ENCODE data around the gene SEC23IP.
"Not testable (repeated sequence)": the region's sequence is repeated elsewhere in the genome, so short reads cannot be mapped to it uniquely, and the experiment has no call there.

SEC23IP gene

DNA sequence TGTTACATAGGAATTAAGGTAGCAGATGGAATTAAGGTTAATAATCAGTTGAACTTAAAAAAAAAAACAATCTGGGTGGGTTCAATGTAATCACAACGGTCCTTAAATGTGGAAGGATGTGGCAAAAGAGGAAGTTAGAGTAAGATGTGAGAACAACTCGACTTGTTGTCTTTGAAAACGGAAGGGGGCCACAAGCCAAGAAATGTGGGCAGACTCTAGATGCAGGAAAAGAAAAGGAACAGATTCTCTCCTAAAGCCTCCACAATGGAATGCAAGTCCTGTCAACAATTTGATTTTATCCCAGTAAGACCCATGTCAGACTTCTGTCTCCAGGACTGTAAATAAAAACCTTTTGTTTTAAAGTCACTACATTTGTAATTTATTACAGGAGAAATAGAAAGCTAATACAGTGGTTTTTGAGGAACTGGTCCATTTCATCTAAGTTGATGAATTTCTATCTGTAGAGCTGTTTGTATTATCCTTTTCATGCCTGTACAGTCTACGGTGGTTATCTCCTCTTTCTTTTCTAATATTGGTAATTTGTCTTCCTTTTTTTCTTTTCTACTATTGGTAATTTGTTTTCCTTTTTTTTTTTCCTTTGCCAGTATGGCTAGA, 28.5 kb upstream of the SEC23IP start:
- Histone ChIP-seq H3K9me3 (ENCODE audit: control insufficient read depth, insufficient read depth, low read length) (no peaks in the 10 kb centered on the region), H3K4me1 (ENCODE audit: control insufficient read depth, insufficient read depth, low read length) (peaks cover 5% of the 10 kb centered on the region), H3K36me3 (ENCODE audit: control insufficient read depth, insufficient read depth, low read length) (no peaks in the 10 kb centered on the region)

DNA sequence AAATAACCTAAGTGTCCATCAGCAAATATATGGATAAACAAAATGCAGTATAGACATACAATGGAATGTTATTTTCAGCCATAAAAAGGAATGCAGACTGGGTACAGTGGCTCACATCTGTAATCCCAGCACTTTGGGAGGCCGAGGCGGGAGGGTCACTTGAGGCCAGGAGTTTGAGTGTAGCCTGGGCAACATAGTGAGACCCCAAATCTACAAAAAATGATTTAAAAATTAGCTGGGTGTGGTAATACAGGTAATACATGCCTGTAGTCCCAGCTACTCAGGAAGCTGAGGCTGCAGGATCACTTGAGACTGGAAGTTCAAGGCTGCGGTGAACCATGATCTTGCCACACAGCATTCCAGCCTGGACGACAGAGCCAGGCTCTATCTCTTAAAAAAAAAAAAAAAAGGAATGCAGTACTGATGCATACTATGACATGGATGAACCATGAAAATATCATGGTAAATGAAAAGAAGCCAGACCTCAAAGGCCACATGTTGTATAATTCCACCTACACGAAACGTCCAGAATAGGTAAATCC, 26.8 kb upstream of the SEC23IP start:
- no peaks in the 10 kb centered on the region for H3K36me3 ChIP-seq (ENCODE audit: control insufficient read depth, insufficient read depth, low read length)
- no peaks in the 10 kb centered on the region for H3K9me3 ChIP-seq (ENCODE audit: control insufficient read depth, insufficient read depth, low read length)
- peaks cover 3% of the 10 kb centered on the region for H3K4me1 ChIP-seq (ENCODE audit: control insufficient read depth, insufficient read depth, low read length)
- H3K27me3 ChIP-seq (ENCODE audit: control insufficient read depth, insufficient read depth, low read length) = no peaks in the 10 kb centered on the region
- no peak overlapping the region for H3K4me3 ChIP-seq (ENCODE audit: low read depth, low read length)
- no peak overlapping the region for H3K9ac ChIP-seq (ENCODE audit: low read depth, low read length)

More for the DNA sequence above, 28.5 kb upstream of the SEC23IP start:
- no peak overlapping the region for H3K4me3 ChIP-seq (ENCODE audit: low read depth, low read length)
- H3K9ac ChIP-seq (ENCODE audit: low read depth, low read length) = no peak overlapping the region
- H3K27me3 ChIP-seq (ENCODE audit: control insufficient read depth, insufficient read depth, low read length) = no peaks in the 10 kb centered on the region

DNA sequence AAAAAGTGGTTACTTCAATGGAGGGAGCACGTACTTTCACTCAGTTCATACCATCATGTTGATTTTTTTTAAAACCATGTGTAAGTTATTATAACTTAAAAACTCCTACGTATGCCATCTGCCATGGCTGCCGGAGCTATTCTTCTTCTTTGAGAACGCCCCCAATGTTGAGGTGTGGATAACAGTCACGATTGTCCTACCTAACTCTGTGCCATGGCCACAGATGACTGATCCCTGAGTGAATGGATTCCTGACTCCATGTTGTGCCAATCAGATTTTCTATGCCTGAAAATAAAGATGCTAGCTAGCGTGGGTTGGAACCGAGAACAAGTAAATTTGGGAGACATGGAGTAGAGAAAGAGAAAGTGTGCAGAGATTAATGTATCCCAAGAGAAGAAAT, 25.2 kb upstream of the SEC23IP start:
- no peaks in the 10 kb centered on the region for H3K27me3 ChIP-seq (ENCODE audit: control insufficient read depth, insufficient read depth, low read length)
- no peaks in the 10 kb centered on the region for H3K36me3 ChIP-seq (ENCODE audit: control insufficient read depth, insufficient read depth, low read length)
- H3K4me1 ChIP-seq (ENCODE audit: control insufficient read depth, insufficient read depth, low read length) = no peaks in the 10 kb centered on the region
- no peak overlapping the region for H3K4me3 ChIP-seq (ENCODE audit: low read depth, low read length)
- no peak overlapping the region for H3K9ac ChIP-seq (ENCODE audit: low read depth, low read length)
- H3K9me3 ChIP-seq (ENCODE audit: control insufficient read depth, insufficient read depth, low read length) = no peaks in the 10 kb centered on the region

DNA sequence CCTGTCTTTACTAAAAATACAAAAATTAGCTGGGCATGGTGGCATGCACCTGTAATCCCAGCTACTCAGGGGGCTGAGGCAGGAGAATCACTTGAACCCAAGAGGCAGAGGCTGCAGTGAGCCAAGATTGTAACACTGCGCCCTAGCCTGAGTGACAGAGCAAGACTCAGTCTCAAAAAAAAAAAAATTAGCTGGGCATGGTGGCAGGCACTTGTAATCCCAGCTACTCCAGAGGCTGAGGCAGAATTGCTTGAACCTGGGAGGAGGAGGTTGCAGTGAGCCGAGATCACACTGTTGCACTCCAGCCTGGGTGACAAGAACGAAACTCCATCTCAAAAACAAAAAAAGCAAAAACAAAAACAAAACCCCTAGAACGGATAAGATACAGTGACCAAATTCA, 23.1 kb upstream of the SEC23IP start:
- not testable (repeated sequence) for H3K4me1 ChIP-seq (ENCODE audit: control insufficient read depth, insufficient read depth, low read length); H3K9ac ChIP-seq (ENCODE audit: low read depth, low read length); H3K4me3 ChIP-seq (ENCODE audit: low read depth, low read length); H3K36me3 ChIP-seq (ENCODE audit: control insufficient read depth, insufficient read depth, low read length); H3K27me3 ChIP-seq (ENCODE audit: control insufficient read depth, insufficient read depth, low read length); H3K9me3 ChIP-seq (ENCODE audit: control insufficient read depth, insufficient read depth, low read length)

DNA sequence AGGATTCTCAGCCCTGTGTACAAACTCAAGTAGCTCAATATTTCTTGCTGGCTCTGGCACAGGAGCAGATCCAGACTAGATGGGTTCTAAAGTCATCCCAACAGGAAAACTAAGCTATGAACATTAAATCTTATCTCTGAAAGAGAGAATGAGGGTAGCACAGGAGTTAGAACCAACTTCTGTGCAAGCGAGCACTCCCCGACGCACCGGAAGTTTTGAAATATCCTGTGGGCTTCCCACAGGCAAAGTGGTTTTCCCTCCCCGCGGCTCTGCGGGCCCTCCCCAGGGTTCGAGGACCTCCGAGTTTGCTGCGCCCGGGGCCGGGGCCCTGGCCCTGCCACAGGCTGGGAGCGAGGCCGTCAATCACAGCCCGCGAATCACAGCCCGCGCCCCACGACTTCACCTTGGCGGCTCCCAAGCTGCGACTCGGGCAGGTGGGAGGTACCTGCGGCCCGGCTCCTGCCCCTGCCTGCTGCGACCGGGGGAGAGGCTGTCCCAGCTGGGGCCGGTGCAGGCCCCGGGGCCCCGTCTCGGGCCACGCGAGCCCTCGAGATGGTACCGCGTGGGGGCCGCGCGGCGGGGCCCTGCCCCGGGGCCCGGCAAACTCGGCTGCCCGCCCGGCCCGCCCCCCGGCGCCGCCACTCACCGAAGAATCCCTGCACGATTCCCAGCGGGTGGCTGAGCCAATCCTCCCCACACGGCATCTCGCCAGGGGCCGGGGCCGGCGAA, 20.5 kb upstream of the SEC23IP start:
- H3K27me3 ChIP-seq (ENCODE audit: control insufficient read depth, insufficient read depth, low read length) = no peaks in the 10 kb centered on the region
- peak overlapping the region; percentile 70 for H3K9ac ChIP-seq (ENCODE audit: low read depth, low read length)
- no peaks in the 10 kb centered on the region for H3K36me3 ChIP-seq (ENCODE audit: control insufficient read depth, insufficient read depth, low read length)
- H3K9me3 ChIP-seq (ENCODE audit: control insufficient read depth, insufficient read depth, low read length) = no peaks in the 10 kb centered on the region
- peaks cover 4% of the 10 kb centered on the region for H3K4me1 ChIP-seq (ENCODE audit: control insufficient read depth, insufficient read depth, low read length)
- peak overlapping the region; percentile 73 for H3K4me3 ChIP-seq (ENCODE audit: low read depth, low read length)

DNA sequence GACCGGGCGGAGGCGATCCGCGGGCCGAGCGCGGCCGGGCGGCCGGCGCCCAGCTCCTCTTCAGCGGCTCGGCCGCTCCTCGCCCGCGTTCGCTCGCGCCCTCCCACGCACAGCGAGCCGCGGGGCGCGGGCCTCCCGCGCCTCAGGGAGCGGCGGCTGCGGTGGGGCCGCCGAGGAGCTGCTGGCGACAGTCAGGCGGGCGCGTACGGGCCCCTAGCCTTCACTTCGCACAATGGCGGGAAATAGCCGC, 20.0 kb upstream of the SEC23IP start, which contains the start of gene MCMBP:
Gene MCMBP (minus strand): TSS at position 234 of the 250 bp plus-strand sequence. CDS start 259 bp downstream, outside the sequence.
- Histone ChIP-seq H3K4me1 (ENCODE audit: control insufficient read depth, insufficient read depth, low read length) (peaks cover 4% of the 10 kb centered on the region), H3K36me3 (ENCODE audit: control insufficient read depth, insufficient read depth, low read length) (no peaks in the 10 kb centered on the region), H3K9me3 (ENCODE audit: control insufficient read depth, insufficient read depth, low read length) (no peaks in the 10 kb centered on the region), H3K27me3 (ENCODE audit: control insufficient read depth, insufficient read depth, low read length) (no peaks in the 10 kb centered on the region), H3K9ac (ENCODE audit: low read depth, low read length) (peak within 1 kb of the TSS; percentile 87), H3K4me3 (ENCODE audit: low read depth, low read length) (peak within 1 kb of the TSS; percentile 73)

DNA sequence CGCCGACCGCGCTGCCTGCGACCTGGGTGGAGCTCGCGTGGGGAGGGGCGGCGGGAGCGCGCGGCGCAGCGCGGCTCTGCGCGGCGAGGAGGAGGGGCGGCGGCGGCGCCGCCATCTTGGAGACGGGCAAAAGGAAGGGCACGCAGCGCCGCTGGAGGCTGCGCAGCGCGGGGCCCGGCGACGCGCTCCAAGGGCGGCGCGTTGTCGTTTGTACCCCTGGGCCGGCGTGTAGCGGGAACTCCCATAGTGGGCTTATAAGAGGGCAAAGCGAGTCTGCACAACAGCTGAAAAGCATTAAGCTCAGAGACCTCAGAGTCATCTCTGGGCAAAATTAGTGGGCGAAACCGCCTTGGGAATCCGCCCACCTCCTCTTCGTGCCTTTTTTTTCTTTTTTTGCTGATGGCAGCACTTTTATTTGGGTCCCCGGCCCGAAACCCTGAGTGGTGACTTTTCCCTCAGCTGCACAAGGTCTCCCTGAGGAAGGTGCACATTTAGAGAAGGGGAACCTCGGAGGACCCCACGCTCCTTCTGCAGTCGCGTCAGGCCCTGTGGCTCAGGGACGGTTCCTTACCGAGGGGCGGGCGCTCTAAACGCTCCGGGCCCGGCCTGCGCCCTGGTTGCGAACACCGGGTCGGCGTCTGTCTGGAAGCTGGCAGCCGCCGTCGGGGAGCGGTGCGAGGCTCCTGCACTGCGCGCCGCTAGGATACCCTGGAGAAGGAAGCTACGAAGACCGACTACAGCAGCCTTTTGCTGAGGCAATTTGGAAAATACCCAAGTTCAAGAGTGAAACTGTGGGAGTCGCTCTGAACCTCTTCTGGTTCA, 19.5 kb upstream of the SEC23IP start:
- Histone ChIP-seq H3K9ac (ENCODE audit: low read depth, low read length) (peak overlapping the region; percentile 87), H3K36me3 (ENCODE audit: control insufficient read depth, insufficient read depth, low read length) (no peaks in the 10 kb centered on the region), H3K4me1 (ENCODE audit: control insufficient read depth, insufficient read depth, low read length) (peaks cover 4% of the 10 kb centered on the region), H3K27me3 (ENCODE audit: control insufficient read depth, insufficient read depth, low read length) (no peaks in the 10 kb centered on the region), H3K9me3 (ENCODE audit: control insufficient read depth, insufficient read depth, low read length) (no peaks in the 10 kb centered on the region), H3K4me3 (ENCODE audit: low read depth, low read length) (peak overlapping the region; percentile 73)

DNA sequence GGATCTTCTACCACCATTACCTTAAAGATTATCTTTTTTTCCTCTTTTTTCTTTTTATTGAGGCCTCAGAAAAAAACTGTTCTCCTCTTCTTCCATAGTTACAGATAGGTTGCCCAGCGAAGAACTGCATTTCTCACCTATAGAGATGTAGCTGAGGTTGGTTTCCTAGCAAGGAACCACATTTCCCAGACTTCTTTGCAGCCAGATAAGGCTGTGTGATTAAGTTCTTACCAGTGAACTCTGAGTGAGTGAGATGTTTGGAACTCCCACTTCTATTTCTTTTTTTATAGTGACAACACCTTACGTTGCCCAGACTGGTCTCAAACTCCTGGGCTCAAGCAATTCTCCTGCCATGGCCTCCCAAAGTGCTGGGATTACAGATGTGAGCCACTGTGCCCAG, 14.0 kb upstream of the SEC23IP start:
- Histone ChIP-seq H3K36me3 (ENCODE audit: control insufficient read depth, insufficient read depth, low read length) (no peaks in the 10 kb centered on the region), H3K27me3 (ENCODE audit: control insufficient read depth, insufficient read depth, low read length) (no peaks in the 10 kb centered on the region), H3K9ac (ENCODE audit: low read depth, low read length) (no peak overlapping the region), H3K4me1 (ENCODE audit: control insufficient read depth, insufficient read depth, low read length) (peaks cover 4% of the 10 kb centered on the region), H3K4me3 (ENCODE audit: low read depth, low read length) (no peak overlapping the region), H3K9me3 (ENCODE audit: control insufficient read depth, insufficient read depth, low read length) (no peaks in the 10 kb centered on the region)

DNA sequence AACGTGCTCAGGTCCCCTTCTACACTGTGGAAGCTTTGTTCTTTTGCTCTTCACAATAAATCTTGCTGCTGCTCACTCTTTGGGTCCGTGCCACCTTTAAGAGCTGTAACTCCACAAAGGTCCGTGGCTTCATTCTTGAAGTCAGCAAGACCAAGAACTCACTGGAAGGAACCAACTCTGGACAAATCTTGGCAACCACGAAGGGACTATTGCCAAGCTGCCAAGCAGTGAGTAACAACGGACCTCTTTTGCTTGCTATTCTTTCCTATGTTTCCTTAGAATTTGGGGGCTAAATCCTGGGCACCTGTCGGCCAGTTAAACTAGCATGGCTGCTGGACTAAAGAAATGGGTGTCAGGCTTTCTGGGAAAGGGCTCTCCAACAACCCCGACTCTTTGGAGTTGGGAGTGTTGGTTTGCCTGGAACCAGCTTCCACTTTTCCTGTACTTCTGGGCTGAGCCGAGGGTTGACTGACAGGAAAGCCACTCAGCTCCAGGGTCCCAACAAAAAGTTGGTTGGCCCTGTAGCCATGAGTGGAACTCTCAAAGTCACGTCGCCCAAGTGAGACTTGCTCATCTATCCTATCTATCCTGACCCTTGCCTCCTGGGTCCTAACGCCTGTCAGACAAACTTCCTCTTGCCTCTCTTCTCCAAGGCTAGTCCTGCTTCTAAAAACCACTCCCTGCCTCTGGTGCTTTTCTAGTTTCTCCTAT, 8.5 kb upstream of the SEC23IP start:
- not testable (repeated sequence) for H3K27me3 ChIP-seq (ENCODE audit: control insufficient read depth, insufficient read depth, low read length); H3K9ac ChIP-seq (ENCODE audit: low read depth, low read length); H3K4me1 ChIP-seq (ENCODE audit: control insufficient read depth, insufficient read depth, low read length)

DNA sequence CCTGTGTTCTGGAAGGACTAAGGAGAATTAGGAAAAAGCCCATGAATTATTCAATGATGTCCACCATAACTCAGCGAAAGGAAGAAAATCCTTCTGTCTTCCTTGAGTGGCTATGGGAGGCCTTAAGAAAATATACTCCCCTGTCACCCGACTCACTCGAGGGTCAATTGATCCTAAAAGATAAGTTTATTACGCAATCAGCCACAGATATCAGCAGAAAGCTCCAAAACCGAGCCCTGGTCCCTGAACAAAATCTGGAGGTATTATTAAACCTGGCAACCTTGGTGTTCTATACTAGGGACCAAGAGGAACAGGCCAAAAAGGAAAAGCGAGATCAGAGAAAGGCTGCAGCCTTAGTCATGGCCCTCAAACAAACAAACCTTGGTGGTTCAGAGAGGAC, 6.5 kb upstream of the SEC23IP start:
- not testable (repeated sequence) for H3K4me3 ChIP-seq (ENCODE audit: low read depth, low read length); H3K4me1 ChIP-seq (ENCODE audit: control insufficient read depth, insufficient read depth, low read length); H3K9me3 ChIP-seq (ENCODE audit: control insufficient read depth, insufficient read depth, low read length); H3K27me3 ChIP-seq (ENCODE audit: control insufficient read depth, insufficient read depth, low read length); H3K36me3 ChIP-seq (ENCODE audit: control insufficient read depth, insufficient read depth, low read length); H3K9ac ChIP-seq (ENCODE audit: low read depth, low read length)

More for the DNA sequence above, 8.5 kb upstream of the SEC23IP start:
- H3K9me3 ChIP-seq (ENCODE audit: control insufficient read depth, insufficient read depth, low read length); H3K36me3 ChIP-seq (ENCODE audit: control insufficient read depth, insufficient read depth, low read length); H3K4me3 ChIP-seq (ENCODE audit: low read depth, low read length): not testable (repeated sequence)

DNA sequence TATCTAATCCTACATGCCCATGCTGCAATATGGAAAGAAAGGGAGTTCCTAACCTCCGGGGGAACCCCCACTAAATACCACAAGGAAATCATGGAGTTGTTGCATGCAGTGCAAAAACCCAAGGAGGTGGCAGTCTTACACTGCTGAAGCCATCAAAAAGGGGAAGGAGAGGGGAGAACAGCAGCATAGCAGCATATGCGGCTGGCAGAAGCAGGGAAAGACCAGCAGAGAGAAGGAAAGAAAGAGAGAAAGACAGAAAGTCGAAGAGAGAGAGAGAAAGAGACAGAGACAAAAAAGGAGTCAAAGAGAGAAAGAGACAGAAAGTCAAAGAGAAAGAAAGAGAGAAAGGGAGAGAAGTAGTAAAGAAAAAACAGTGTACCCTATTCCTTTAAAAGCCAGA, 3.8 kb upstream of the SEC23IP start:
- not testable (repeated sequence) for H3K4me3 ChIP-seq (ENCODE audit: low read depth, low read length); H3K36me3 ChIP-seq (ENCODE audit: control insufficient read depth, insufficient read depth, low read length); H3K9me3 ChIP-seq (ENCODE audit: control insufficient read depth, insufficient read depth, low read length); H3K27me3 ChIP-seq (ENCODE audit: control insufficient read depth, insufficient read depth, low read length); H3K9ac ChIP-seq (ENCODE audit: low read depth, low read length); H3K4me1 ChIP-seq (ENCODE audit: control insufficient read depth, insufficient read depth, low read length)

Measured in iPS-15b (cell line).